Endothelial cell of umbilical vein (primary cell): ENCODE data around the gene MMD. TPM values are rescaled to one million over a fixed set of nuclear protein-coding genes. Genes with fewer than 3 reads are reported as not detected.

Experiments
- BruUV-seq: library from RNA; stranded (reverse); fragments of 400-500 nt; replicated peaks from 2 replicates; lab custom pipeline; 2021; lab: Mats Ljungman, UMichigan
- CTCF ChIA-PET: fragments of 300-600, 350-600 bp; sonication (Branson Sonifier 250); formaldehyde crosslinking; loops from one replicate; lab custom pipeline; 2021; ENCODE audit warnings: antibody characterized with exemption, inconsistent platforms; lab: Charles Lee
- POLR2A ChIA-PET: fragments of 300-600, 350-600 bp; sonication (Branson Sonifier 250); formaldehyde crosslinking; loops from one replicate; lab custom pipeline; 2021; ENCODE audit warnings: antibody characterized with exemption, inconsistent platforms; lab: Charles Lee
- DNase-seq: peaks from one replicate; pipeline ENCODE4 v3.0.0-alpha.2; 2011; ENCODE audit warnings: low read depth, low spot score
- FAIRE-seq: peaks from 2 replicates; lab custom pipeline; 2011; peaks lifted over from hg19 to GRCh38; lab: Jason Lieb, UNC
- H2AFZ ChIP-seq: 2 replicates; pipeline ENCODE4 v1.6.0; 2012; ENCODE audit warnings: low read depth, low read length, control low read depth, inconsistent platforms
- H3K27ac ChIP-seq: 2 replicates; pipeline ENCODE4 v1.5.1; 2011; ENCODE audit warnings: low read depth, mild to moderate bottlenecking, control low read depth, low read length, moderate library complexity; ENCODE audit not compliant: insufficient read depth
- H3K27me3 ChIP-seq, 2 experiments: 2 replicates each; pipeline versions ENCODE4 v1.6.0 to v1.6.1; 2011; ENCODE audit warnings: low read length in 2 of 2, mixed read lengths in 1 of 2; ENCODE audit not compliant: control insufficient read depth in 2 of 2, insufficient read depth in 2 of 2
- H3K36me3 ChIP-seq, 2 experiments: 2 replicates in 1 of 2; 3 replicates in 1 of 2; pipeline ENCODE4 v1.5.1; 2011; ENCODE audit warnings: low read length in 2 of 2, mild to moderate bottlenecking in 1 of 2, moderate library complexity in 1 of 2; ENCODE audit not compliant: control insufficient read depth in 2 of 2, insufficient read depth in 2 of 2; ENCODE audit errors: extremely low read depth in 1 of 2
- H3K4me1 ChIP-seq: 3 replicates; pipeline ENCODE4 v1.5.1; 2011; ENCODE audit warnings: mild to moderate bottlenecking, low read length; ENCODE audit not compliant: control insufficient read depth, insufficient read depth; ENCODE audit errors: extremely low read depth
- H3K4me2 ChIP-seq: 2 replicates; pipeline ENCODE4 v1.6.1; 2011; ENCODE audit warnings: low read length, control low read depth, mixed read lengths; ENCODE audit not compliant: insufficient read depth
- H3K4me3 ChIP-seq, 3 experiments: fragments of 200-600 bp in 1 of 3; sonication (generic), shearing (Covaris generic) in 1 of 3; replicated peaks in 1 of 3; 2 replicates each; pipeline ENCODE4 v1.5.1; 2011 to 2016; ENCODE audit warnings: control low read depth in 3 of 3, low read length in 3 of 3, mild to moderate bottlenecking in 2 of 3, inconsistent platforms in 1 of 3, low read depth in 1 of 3, moderate library complexity in 1 of 3; ENCODE audit not compliant: insufficient read depth in 1 of 3
- H3K79me2 ChIP-seq: 2 replicates; pipeline ENCODE4 v1.6.0; 2012; ENCODE audit warnings: low read length, inconsistent platforms; ENCODE audit not compliant: control insufficient read depth, insufficient read depth
- H3K9ac ChIP-seq: replicated peaks from 2 replicates; pipeline ENCODE3; 2011; ENCODE audit warnings: low read length, control low read depth; ENCODE audit not compliant: insufficient read depth; ENCODE audit errors: extremely low read depth
- H3K9me1 ChIP-seq: replicated peaks from 3 replicates; pipeline ENCODE4 v1.6.0; 2011; ENCODE audit warnings: mild to moderate bottlenecking, low read length; ENCODE audit not compliant: control insufficient read depth, insufficient read depth; ENCODE audit errors: extremely low read depth
- H3K9me3 ChIP-seq: replicated peaks from 2 replicates; pipeline ENCODE4 v1.5.1; 2012; ENCODE audit warnings: low read length, inconsistent platforms; ENCODE audit not compliant: control insufficient read depth, insufficient read depth
- H4K20me1 ChIP-seq: replicated peaks from 2 replicates; pipeline ENCODE3; 2011; ENCODE audit warnings: mild to moderate bottlenecking, low read length; ENCODE audit not compliant: control insufficient read depth, insufficient read depth; ENCODE audit errors: extremely low read depth
- CTCF ChIP-seq, 2 donors: IDR thresholded peaks; 1 replicate in 1 of 2; 2 replicates in 1 of 2; pipeline ENCODE4 v1.5.1; 2011; ENCODE audit warnings: low read length in 2 of 2, mild to moderate bottlenecking in 2 of 2, moderate library complexity in 2 of 2, control low read depth in 1 of 2, inconsistent platforms in 1 of 2, low read depth in 1 of 2; ENCODE audit not compliant: insufficient read depth in 1 of 2; ENCODE audit errors: extremely low read depth in 1 of 2
- EZH2 ChIP-seq: IDR thresholded peaks from 2 replicates; pipeline ENCODE4 v1.6.1; 2012; ENCODE audit warnings: borderline replicate concordance, low read depth, mild to moderate bottlenecking, moderate library complexity, low read length, inconsistent platforms; ENCODE audit not compliant: severe bottlenecking
- FOS ChIP-seq: IDR thresholded peaks from 2 replicates; pipeline ENCODE4 v1.6.1; 2011; ENCODE audit warnings: mild to moderate bottlenecking, low read length, moderate library complexity, borderline replicate concordance; ENCODE audit not compliant: insufficient read depth
- GATA2 ChIP-seq: IDR thresholded peaks from 2 replicates; pipeline ENCODE4 v1.7.0; 2011; ENCODE audit warnings: low read depth, mild to moderate bottlenecking, moderate library complexity, mixed read lengths, low read length; ENCODE audit not compliant: insufficient read length, insufficient read depth
- JUN ChIP-seq: IDR thresholded peaks from 2 replicates; pipeline ENCODE4 v1.6.1; 2011; ENCODE audit warnings: borderline replicate concordance, low read depth; ENCODE audit not compliant: insufficient read length, insufficient read depth
- MAX ChIP-seq: IDR thresholded peaks from 2 replicates; pipeline ENCODE4 v1.6.1; 2011; ENCODE audit not compliant: insufficient read depth, insufficient read length
- MYC ChIP-seq: IDR thresholded peaks from one replicate; pipeline ENCODE4 v1.6.1; 2011; ENCODE audit warnings: mild to moderate bottlenecking, low read depth, low read length
- POLR2A ChIP-seq: IDR thresholded peaks from 2 replicates; pipeline ENCODE4 v1.6.1; 2012; ENCODE audit warnings: low read depth, mild to moderate bottlenecking, control low read depth, low read length
- POLR2AphosphoS5 ChIP-seq: IDR thresholded peaks from 2 replicates; pipeline ENCODE4 v1.6.1; 2012; ENCODE audit warnings: low read depth, mild to moderate bottlenecking, control low read depth, low read length, moderate library complexity; ENCODE audit not compliant: insufficient read depth
- dilution Hi-C: fragments of 300-500 bp; cut with MboI; formaldehyde crosslinking; loops from one replicate; pipeline ENCODE4 v1.15.0; 2019; ENCODE audit warnings: low sequenced_read_pairs; ENCODE audit not compliant: extremely low pct_ligation_motif_present
- intact Hi-C: fragments of 100-400 bp; cut with micrococcal nuclease; formaldehyde crosslinking; loops from one replicate; pipeline ENCODE4 v1.10.0; 2022
- polyA plus RNA-seq, 4 experiments: library from polyadenylated mRNA; depleted of rRNA in 3 of 4; stranded (reverse) in 3 of 4; unstranded in 1 of 4; fragments of >200 nt; gene quantifications; 2 replicates each; pipeline versions ENCODE4 v1.2.1 to v1.2.3, GENCODE V29; 2011 to 2012; ENCODE audit warnings: missing spikeins in 1 of 4
- total RNA-seq: library from RNA; stranded (reverse); gene quantifications from 2 replicates; pipeline ENCODE4 v1.2.3, GENCODE V29; 2021

The MMD gene
- total and polyA plus RNA-seq, 2 donors (not counting 3 experiments of a cell fraction or from before 2014, with no cell fraction given) = 5.6 to 9.3 TPM

DNA sequence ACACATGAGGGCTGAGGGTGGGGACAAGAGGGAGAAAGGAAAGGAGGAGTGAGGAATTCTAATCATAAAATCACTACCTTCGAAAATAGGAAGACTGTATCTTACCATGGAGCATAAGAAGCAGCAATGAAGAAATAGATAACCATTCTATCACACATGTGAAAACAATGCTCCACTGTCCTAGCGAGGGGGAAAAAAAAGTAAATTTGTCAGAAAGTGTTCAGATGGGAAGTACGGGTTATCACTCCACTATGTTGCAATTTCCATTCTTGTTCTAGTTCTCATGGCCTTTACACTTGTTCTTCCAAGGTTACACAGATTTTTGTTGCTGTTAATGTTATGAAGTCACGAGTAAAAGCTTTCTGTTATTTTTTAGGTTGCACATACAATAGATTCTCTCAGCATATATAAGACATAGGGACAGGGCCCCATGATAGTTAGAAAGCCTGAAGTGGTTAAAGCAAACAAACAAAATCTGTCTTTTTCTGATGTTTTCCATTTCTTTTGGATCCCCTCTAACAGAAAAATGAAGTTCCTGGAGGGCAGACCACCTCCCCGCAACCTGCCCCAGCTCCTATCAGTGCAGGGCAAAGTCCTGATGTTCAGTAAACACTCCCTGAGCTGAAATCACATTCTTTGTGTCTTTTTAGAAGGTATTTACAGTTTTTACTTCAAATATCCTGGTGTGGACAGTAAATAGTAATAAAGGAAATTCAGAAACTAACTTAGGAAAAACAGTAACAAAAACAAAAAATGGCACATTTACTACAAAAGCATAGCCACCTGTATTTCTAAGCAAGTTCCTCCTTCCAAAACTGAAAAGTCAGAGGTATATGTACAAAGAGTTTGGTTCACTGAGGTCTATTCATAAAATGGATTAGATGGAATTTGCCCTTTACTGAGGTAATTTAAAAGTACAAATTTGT lies 13.7 kb downstream of the MMD start:
- ChIA-PET POLR2A (no interaction called here), CTCF (no interaction called here)
- BruUV-seq = no TSS peak
- no peak overlapping the region for H3K27ac ChIP-seq
- H3K79me2 ChIP-seq = no peaks in the 10 kb centered on the region
- H2AFZ ChIP-seq = no peak overlapping the region
- H3K36me3 ChIP-seq = peaks cover 0 to 2% of the 10 kb centered on the region in 2 experiments
- H3K9me1 ChIP-seq = no peaks in the 10 kb centered on the region
- DNase-seq (no peak), FAIRE-seq (no peak)
- TF ChIP-seq MAX (no peak), EZH2 (no peak), JUN (no peak), GATA2 (no peak), POLR2A (no peak), MYC (no peak), CTCF (IDR thresholded peaks at IDR 0.05; ENCODE audit: extremely low read depth in 1 of 2, insufficient read depth in 1 of 2, low read depth in 1 of 2, low read length in 2 of 2) (no peak), POLR2AphosphoS5 (no peak), FOS (no peak)
- dilution Hi-C loops (no loop called here), intact Hi-C loops (no loop called here)
- H4K20me1 ChIP-seq = no peaks in the 10 kb centered on the region
- H3K9ac ChIP-seq = no peak overlapping the region
- no peaks in the 10 kb centered on the region for H3K4me1 ChIP-seq
- no peaks in the 10 kb centered on the region for H3K9me3 ChIP-seq
- H3K4me3 ChIP-seq = no peak overlapping the region
- no peak overlapping the region for H3K4me2 ChIP-seq
- H3K27me3 ChIP-seq = no peaks in the 10 kb centered on the region
